Heart right ventricle (tissue), 16 donors: Measurements from ENCODE around the gene MATN3. TPM values are rescaled to one million over a fixed set of nuclear protein-coding genes. Genes with fewer than 3 reads are reported as not detected.

ENCODE experiments used
- ATAC-seq, 8 donors: fragments of 200-7000 bp; cut with Tn5 transposase; one replicate each; pipeline ENCODE4 v1.9.1; 2020; ENCODE audit warnings: mild to moderate bottlenecking in 8 of 8, moderate library complexity in 8 of 8, moderate number of reproducible peaks in 1 of 8
- DNase-seq, 2 donors: peaks; one replicate each; pipeline ENCODE4 v3.0.0-alpha.2; 2020
- H3K27ac ChIP-seq, 10 donors: fragments of 200-600 bp; sonication (generic) in 2 of 10; one replicate each; pipeline versions ENCODE4 v1.5.0 to v1.8.0; 2020 to 2022; ENCODE audit warnings: mild to moderate bottlenecking in 3 of 10
- H3K27me3 ChIP-seq, 7 donors: fragments of 200-600 bp; one replicate each; pipeline ENCODE4 v1.8.0; 2021 to 2022; ENCODE audit warnings: mild to moderate bottlenecking in 2 of 7
- H3K36me3 ChIP-seq, 9 donors: fragments of 200-600 bp; sonication (generic) in 1 of 9; one replicate each; pipeline versions ENCODE4 v1.5.0 to v1.8.0; 2020 to 2022; ENCODE audit warnings: mild to moderate bottlenecking in 2 of 9
- H3K4me1 ChIP-seq, 9 donors: fragments of 200-600 bp; sonication (generic) in 1 of 9; one replicate each; pipeline versions ENCODE4 v1.5.0 to v1.8.0; 2020 to 2022; ENCODE audit warnings: mild to moderate bottlenecking in 4 of 9
- H3K4me3 ChIP-seq, 10 donors: fragments of 200-600 bp; sonication (generic) in 2 of 10; one replicate each; pipeline versions ENCODE4 v1.5.0 to v1.8.0; 2020 to 2022; ENCODE audit warnings: mild to moderate bottlenecking in 7 of 10, moderate library complexity in 2 of 10
- H3K9me3 ChIP-seq, 11 donors: fragments of 200-600 bp in 10 of 11; sonication (generic) in 2 of 11; one replicate each; pipeline versions ENCODE4 v1.5.0 to v1.8.0; 2013 to 2022; ENCODE audit warnings: mild to moderate bottlenecking in 2 of 11, control low read depth in 1 of 11, moderate library complexity in 1 of 11
- WGBS, 2 donors: extraction: QIAGEN DNeasy Blood & Tissue Kit; methylation state at CpG; one replicate each; pipeline ENCODE4 v1.1.7; 2013; ENCODE audit warnings: inconsistent platforms in 1 of 2; 5-methylcytosine and 5-hydroxymethylcytosine counted together
- intact Hi-C, 10 donors: fragments of 100-400 bp; cut with DNase I; formaldehyde crosslinking; loops; one replicate each; pipeline versions ENCODE4 v1.11.1 to v1.14.2; 2022
- polyA plus RNA-seq, 2 donors: library from polyadenylated mRNA; stranded (reverse); fragments of 200-250 nt; gene quantifications; one replicate each; pipeline ENCODE4 v1.2.3, GENCODE V29; 2013
- total RNA-seq, 10 donors: library from RNA; stranded (reverse); fragmentation: NEBNext Ultra II Directional in 3 of 10; extraction: Animal tissue kit (Norgen Biotek cat#: 25700) in 3 of 10; gene quantifications; one replicate each; pipeline versions ENCODE4 v1.2.1 to v1.2.4, GENCODE V29; 2021 to 2023
- TF ChIP-seq, protein P1 (sequence below), 9 donors: fragments of 200-600 bp; sonication (generic) in 2 of 9; IDR thresholded peaks; one replicate each; pipeline versions ENCODE4 v1.5.0 to v1.8.0; 2021 to 2022; ENCODE audit warnings: antibody characterized with exemption in 9 of 9, mild to moderate bottlenecking in 5 of 9, moderate library complexity in 1 of 9
- donor health status: Arrhythmogenic right ventricular cardiomyopathy.
- donor health status: ischemic (EF 13 %, LVEDD 7.1; RV severe dilation, severe dysfunction).
- donor health status: healthy with polysubstance abuse.
- donor health status: DM: no; HTN: yes; CAD: no.
- donor health status: DM: no; HTN: no; CAD: no.
- donor health status: ischemic (EF 25% LVEDD 6.9; RV normal size, moderate dysfunction).
- donor health status: ischemic (EF 25% LVEDD 5.7; RV mildly dilated, moderate dysfunction).
- donor health status: healthy.
- donor health status: DM: yes; HTN: yes; CAD: no.
- donor health status: Ischemic cardiomyopathy.
- donor health status: ischemic (EF 35%, LVEDD 5.7; RV mildly dilated, moderate dysfunction).
- donor health status: nonischemic (EF 11% LVEDD 7.7; RV severe dilation, severe dysfunction).
- donor health status: DM: yes; HTN: yes; CAD: no.
- donor health status: PGD.
- donor health status: ischemic (EF 29% LVEDD 5.4; RV normal size, mild dysfunction).
- donor health status: nonischemic (EF 23%, LVEDD 6.1; RV moderate dilation, normal function).

Gene MATN3
- total and polyA plus RNA-seq, 12 donors: 0.09 to 0.37 (median 0.30) TPM; not detected in 5

DNA sequence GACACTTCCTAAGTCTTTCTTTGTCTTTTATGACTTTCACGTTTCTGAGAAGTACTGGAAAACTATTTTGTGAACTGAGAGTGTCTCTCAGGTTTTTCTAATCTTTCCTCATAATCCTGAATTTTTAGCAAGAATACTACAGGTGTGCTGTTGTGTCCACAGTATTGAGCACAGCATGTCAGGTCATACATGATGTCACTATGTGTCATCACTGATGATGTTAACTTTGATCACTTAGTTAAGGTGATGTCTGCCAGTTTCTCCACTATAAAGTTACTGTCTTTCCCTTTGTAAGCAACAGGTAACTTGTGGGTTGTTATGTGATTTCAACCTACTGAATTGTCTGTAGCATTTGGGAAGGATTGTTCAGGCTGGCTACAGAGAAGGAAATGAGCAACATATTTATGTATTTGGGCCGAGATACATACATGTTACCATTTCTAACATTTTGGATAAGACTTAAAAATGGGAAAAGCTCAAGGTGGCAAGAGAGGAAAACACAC lies 11.1 kb downstream of the MATN3 start:
- Histone ChIP-seq H3K4me3 (no peak overlapping the region), H3K27me3 (peaks cover 0 to 19% (median 2%) of the 10 kb centered on the region in 7 donors), H3K36me3 (no peaks in the 10 kb centered on the region), H3K4me1 (no peaks in the 10 kb centered on the region), H3K27ac (no peak overlapping the region), H3K9me3 (no peaks in the 10 kb centered on the region)
- intact Hi-C loops: no loop called here
- TF ChIP-seq, protein P1, sequence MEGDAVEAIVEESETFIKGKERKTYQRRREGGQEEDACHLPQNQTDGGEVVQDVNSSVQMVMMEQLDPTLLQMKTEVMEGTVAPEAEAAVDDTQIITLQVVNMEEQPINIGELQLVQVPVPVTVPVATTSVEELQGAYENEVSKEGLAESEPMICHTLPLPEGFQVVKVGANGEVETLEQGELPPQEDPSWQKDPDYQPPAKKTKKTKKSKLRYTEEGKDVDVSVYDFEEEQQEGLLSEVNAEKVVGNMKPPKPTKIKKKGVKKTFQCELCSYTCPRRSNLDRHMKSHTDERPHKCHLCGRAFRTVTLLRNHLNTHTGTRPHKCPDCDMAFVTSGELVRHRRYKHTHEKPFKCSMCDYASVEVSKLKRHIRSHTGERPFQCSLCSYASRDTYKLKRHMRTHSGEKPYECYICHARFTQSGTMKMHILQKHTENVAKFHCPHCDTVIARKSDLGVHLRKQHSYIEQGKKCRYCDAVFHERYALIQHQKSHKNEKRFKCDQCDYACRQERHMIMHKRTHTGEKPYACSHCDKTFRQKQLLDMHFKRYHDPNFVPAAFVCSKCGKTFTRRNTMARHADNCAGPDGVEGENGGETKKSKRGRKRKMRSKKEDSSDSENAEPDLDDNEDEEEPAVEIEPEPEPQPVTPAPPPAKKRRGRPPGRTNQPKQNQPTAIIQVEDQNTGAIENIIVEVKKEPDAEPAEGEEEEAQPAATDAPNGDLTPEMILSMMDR (IDR thresholded peaks at IDR 0.05): no peak
- WGBS, 2 donors: 78 to 79% methylated on average over 2 of the region's 2 CpGs
- no peak for ATAC-seq
- DNase-seq: no peak

DNA sequence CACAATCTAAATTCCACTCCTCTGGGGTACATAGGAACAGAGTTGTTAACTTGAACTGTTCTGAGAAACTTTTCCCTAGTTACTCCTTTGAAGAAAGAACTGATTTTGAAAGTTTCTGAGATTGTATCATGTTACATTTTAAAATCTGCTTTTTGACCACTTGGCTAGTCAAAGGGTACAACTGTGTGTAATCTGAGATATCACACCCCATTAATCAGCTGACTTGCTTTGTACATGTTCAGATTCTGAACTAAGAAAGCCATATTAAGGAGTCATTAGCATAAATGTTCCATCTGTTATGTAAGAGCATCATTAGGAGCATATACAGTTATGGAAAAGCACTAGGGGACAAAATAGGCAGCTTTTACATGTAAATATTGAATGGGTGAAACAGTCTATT lies 18.7 kb downstream of the MATN3 start:
- Histone ChIP-seq H3K36me3 (no peaks in the 10 kb centered on the region), H3K4me1 (peaks cover 0 to 18% (median 14%) of the 10 kb centered on the region in 9 donors), H3K27me3 (peaks cover 0 to 33% (median 12%) of the 10 kb centered on the region in 7 donors), H3K4me3 (no peak overlapping the region), H3K27ac (no peak overlapping the region), H3K9me3 (no peaks in the 10 kb centered on the region)
- intact Hi-C loops: loop anchor here in 1 of 10 donors (5.0 kb wide), 1 partner anchor 339 kb away; no protein-coding TSS in a partner anchor
- no peak for DNase-seq
- no peak for ATAC-seq
- TF ChIP-seq, protein P1 (IDR thresholded peaks at IDR 0.05): no peak

DNA sequence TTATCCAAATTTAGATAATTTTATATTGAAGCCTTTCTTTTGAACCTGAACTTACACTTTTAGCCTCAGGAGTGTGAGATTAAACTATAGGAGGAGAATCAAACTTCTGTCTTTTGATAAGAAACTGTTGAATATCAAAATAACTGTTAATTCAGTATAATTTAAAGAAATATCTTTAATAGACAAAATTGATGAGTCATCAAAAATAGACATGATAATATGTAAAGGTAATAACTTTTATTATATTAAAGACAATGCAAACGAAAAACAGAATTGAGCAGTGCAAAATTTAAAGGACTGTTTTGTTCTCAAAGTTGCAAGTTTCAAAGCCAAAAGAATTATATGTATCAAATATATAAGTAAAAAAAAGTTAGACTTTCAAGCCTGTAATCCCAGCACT lies 20.6 kb downstream of the MATN3 start:
- ATAC-seq (no peak), DNase-seq (no peak)
- H3K36me3 ChIP-seq: no peaks in the 10 kb centered on the region
- no peak overlapping the region for H3K27ac ChIP-seq
- peaks cover 0 to 33% (median 7%) of the 10 kb centered on the region in 7 donors for H3K27me3 ChIP-seq
- TF ChIP-seq, protein P1 (IDR thresholded peaks at IDR 0.05): no peak
- H3K9me3 ChIP-seq: no peaks in the 10 kb centered on the region
- WGBS, 2 donors: 85 to 86% methylated on average over 1 of the region's 1 CpG
- intact Hi-C loops: loop anchor here in 1 of 10 donors (5.0 kb wide), 1 partner anchor 340 kb away; no protein-coding TSS in a partner anchor
- H3K4me3 ChIP-seq: no peak overlapping the region
- peaks cover 0 to 26% (median 17%) of the 10 kb centered on the region in 9 donors for H3K4me1 ChIP-seq

DNA sequence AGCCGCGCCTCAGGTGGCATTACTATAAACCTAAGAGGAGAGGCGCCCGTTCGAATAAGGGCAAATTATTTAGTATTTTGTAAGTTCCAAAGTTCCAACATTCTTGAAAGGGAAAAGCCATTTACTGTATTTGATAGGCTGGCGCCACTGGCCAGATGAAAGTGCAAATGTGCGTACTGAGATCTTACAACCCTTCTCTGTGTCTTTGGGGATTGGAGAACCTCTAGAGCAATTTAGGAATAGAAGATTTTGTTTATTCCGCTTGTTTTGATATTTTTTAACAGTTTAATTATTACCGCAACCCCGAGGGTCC lies 22.1 kb downstream of the MATN3 start:
- peaks cover 0 to 29% (median 0%) of the 10 kb centered on the region in 7 donors for H3K27me3 ChIP-seq
- intact Hi-C loops: loop anchor here in 1 of 10 donors (5.0 kb wide), 1 partner anchor 342 kb away; no protein-coding TSS in a partner anchor
- no peaks in the 10 kb centered on the region for H3K9me3 ChIP-seq
- WGBS, 2 donors: 14 to 15% methylated on average over 9 to 10 of the region's 10 CpGs
- H3K4me1 ChIP-seq: peaks cover 0 to 26% (median 17%) of the 10 kb centered on the region in 9 donors
- TF ChIP-seq, protein P1 (IDR thresholded peaks at IDR 0.05): no peak
- peak overlapping the region; percentile 58 to 89 (median 78) for H3K4me3 ChIP-seq
- DNase-seq: no peak
- H3K27ac ChIP-seq: peak overlapping the region in 8 of 10 donors; percentile 31 to 82 (median 62)
- ATAC-seq: no peak
- no peaks in the 10 kb centered on the region for H3K36me3 ChIP-seq
